DOHH2 (cell line): ENCODE results near the gene GCFC2.
"Not testable (repeated sequence)": the region's sequence is repeated elsewhere in the genome, so short reads cannot be mapped to it uniquely, and the experiment has no call there.

ENCODE experiments used
- EZH2phosphoT487 ChIP-seq: fragments of 200-600 bp; sonication (generic); IDR thresholded peaks from 2 replicates; pipeline ENCODE4 v1.6.1; 2017; ENCODE audit warnings: borderline replicate concordance, mild to moderate bottlenecking, antibody characterized with exemption, low read length, moderate library complexity, mixed read lengths
- TF ChIP-seq, protein P1 (sequence below): fragments of 200-600 bp; sonication (generic); IDR thresholded peaks from one replicate; pipeline ENCODE4 v1.5.1; 2014; ENCODE audit warnings: antibody characterized with exemption, mild to moderate bottlenecking, low read depth, low read length; ENCODE audit not compliant: poor library complexity, severe bottlenecking

DNA sequence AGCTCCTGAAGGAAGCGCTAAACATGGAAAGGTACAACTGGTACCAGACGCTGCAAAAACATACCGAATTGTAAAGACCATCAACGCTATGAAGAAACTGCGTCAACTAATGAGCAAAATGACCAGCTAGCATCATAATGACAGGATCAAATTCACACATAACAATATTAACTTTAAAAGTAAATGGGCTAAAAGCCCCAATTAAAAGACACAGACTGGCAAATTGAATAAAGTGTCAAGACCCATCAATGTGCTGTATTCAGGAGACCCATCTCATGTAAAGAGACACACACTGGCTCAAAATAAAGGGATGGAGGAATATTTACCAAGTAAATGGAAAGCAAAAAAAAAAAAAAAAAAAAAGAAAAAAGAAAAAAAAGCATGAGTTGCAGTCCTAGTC is 27.3 kb downstream of the GCFC2 start:
- TF ChIP-seq EZH2phosphoT487 = not testable (repeated sequence)
- TF ChIP-seq, protein P1, sequence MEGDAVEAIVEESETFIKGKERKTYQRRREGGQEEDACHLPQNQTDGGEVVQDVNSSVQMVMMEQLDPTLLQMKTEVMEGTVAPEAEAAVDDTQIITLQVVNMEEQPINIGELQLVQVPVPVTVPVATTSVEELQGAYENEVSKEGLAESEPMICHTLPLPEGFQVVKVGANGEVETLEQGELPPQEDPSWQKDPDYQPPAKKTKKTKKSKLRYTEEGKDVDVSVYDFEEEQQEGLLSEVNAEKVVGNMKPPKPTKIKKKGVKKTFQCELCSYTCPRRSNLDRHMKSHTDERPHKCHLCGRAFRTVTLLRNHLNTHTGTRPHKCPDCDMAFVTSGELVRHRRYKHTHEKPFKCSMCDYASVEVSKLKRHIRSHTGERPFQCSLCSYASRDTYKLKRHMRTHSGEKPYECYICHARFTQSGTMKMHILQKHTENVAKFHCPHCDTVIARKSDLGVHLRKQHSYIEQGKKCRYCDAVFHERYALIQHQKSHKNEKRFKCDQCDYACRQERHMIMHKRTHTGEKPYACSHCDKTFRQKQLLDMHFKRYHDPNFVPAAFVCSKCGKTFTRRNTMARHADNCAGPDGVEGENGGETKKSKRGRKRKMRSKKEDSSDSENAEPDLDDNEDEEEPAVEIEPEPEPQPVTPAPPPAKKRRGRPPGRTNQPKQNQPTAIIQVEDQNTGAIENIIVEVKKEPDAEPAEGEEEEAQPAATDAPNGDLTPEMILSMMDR = not testable (repeated sequence)
